HG02938 (cell line): ENCODE measurements around the gene GAREM2.
"Not testable (repeated sequence)": the region's sequence is repeated elsewhere in the genome, so short reads cannot be mapped to it uniquely, and the experiment has no call there.

Experiments
- ATAC-seq: cut with Tn5 transposase; IDR thresholded peaks from one replicate; pipeline ENCODE4 v1.9.1; 2021; ENCODE audit warnings: mild to moderate bottlenecking, moderate library complexity; ENCODE audit not compliant: unreplicated experiment

GAREM2 gene

GRCh38 chr2:26172871-26173775 is at the start of gene GAREM2:
Gene GAREM2 (plus strand): TSS chr2:26173088. CDS start chr2:26173221, 133 bp downstream.
- no peak for ATAC-seq

GRCh38 chr2:26123426-26123825 is 49.5 kb upstream of the GAREM2 start:
- no peak for ATAC-seq

- no peak for ATAC-seq
Measured at GRCh38 chr2:26126074-26126473, 46.8 kb upstream of the GAREM2 start.

- ATAC-seq, result no peak
Measured at GRCh38 chr2:26128176-26128575, 44.7 kb upstream of the GAREM2 start.

GRCh38 chr2:26130763-26131162 is 42.1 kb upstream of the GAREM2 start:
- no peak for ATAC-seq

- no peak for ATAC-seq
Measured at GRCh38 chr2:26136451-26136850, 36.4 kb upstream of the GAREM2 start.

GRCh38 chr2:26139269-26140183 is 33.4 kb upstream of the GAREM2 start:
- ATAC-seq, result no peak

- ATAC-seq, result no peak
Measured at GRCh38 chr2:26141145-26141769, 31.6 kb upstream of the GAREM2 start.

- ATAC-seq, result no peak
Measured at GRCh38 chr2:26144031-26144430, 28.9 kb upstream of the GAREM2 start.

GRCh38 chr2:26144953-26145680 is 27.8 kb upstream of the GAREM2 start:
- no peak for ATAC-seq

GRCh38 chr2:26148501-26148900 is 24.4 kb upstream of the GAREM2 start:
- ATAC-seq, result no peak

GRCh38 chr2:26150243-26150642 is 22.6 kb upstream of the GAREM2 start:
- no peak for ATAC-seq

- no peak for ATAC-seq
Measured at GRCh38 chr2:26157580-26157979, 15.3 kb upstream of the GAREM2 start.

- no peak for ATAC-seq
Measured at GRCh38 chr2:26161926-26162325, 11.0 kb upstream of the GAREM2 start.

- no peak for ATAC-seq
Measured at GRCh38 chr2:26162963-26163362, 9.9 kb upstream of the GAREM2 start.

GRCh38 chr2:26164231-26164630 is 8.7 kb upstream of the GAREM2 start:
- ATAC-seq, result no peak

GRCh38 chr2:26164641-26165211 is 8.2 kb upstream of the GAREM2 start:
- no peak for ATAC-seq

GRCh38 chr2:26165403-26165802 is 7.5 kb upstream of the GAREM2 start:
- no peak for ATAC-seq

GRCh38 chr2:26166541-26166940 is 6.3 kb upstream of the GAREM2 start:
- ATAC-seq, result not testable (repeated sequence)

- ATAC-seq, result no peak
Measured at GRCh38 chr2:26168785-26169184, 4.1 kb upstream of the GAREM2 start.
